GM06990 (cell line): ENCODE data around the gene PCGF5.
"Not testable (repeated sequence)": the region's sequence is repeated elsewhere in the genome, so short reads cannot be mapped to it uniquely, and the experiment has no call there.

Experiments
- DNase-seq: peaks from one replicate; pipeline ENCODE4 v3.0.0-alpha.2; 2011; ENCODE audit not compliant: insufficient read length; ENCODE audit errors: extremely low read depth
- H3K27me3 ChIP-seq: replicated peaks from 2 replicates; pipeline ENCODE4 v1.6.0; 2011; ENCODE audit warnings: low read length; ENCODE audit not compliant: control insufficient read depth, insufficient read depth
- H3K36me3 ChIP-seq: 2 replicates; pipeline ENCODE4 v1.5.1; 2011; ENCODE audit warnings: low read length; ENCODE audit not compliant: control insufficient read depth, insufficient read depth
- H3K4me3 ChIP-seq: replicated peaks from 2 replicates; pipeline ENCODE4 v1.5.1; 2011; ENCODE audit warnings: low read depth, mild to moderate bottlenecking, control low read depth, low read length
- TF ChIP-seq, protein P1 (sequence below): IDR thresholded peaks from 2 replicates; pipeline ENCODE4 v1.5.1; 2011; ENCODE audit warnings: low read length, control low read depth, mild to moderate bottlenecking, inconsistent platforms; ENCODE audit not compliant: insufficient read depth, poor library complexity, severe bottlenecking

The PCGF5 gene

GRCh38 chr10:91319336-91319735 is 98.9 kb downstream of the PCGF5 start:
- DNase-seq = no peak
- H3K27me3 ChIP-seq = no peaks in the 10 kb centered on the region; the same call in 1 of the 2 replicates
- TF ChIP-seq, protein P1, sequence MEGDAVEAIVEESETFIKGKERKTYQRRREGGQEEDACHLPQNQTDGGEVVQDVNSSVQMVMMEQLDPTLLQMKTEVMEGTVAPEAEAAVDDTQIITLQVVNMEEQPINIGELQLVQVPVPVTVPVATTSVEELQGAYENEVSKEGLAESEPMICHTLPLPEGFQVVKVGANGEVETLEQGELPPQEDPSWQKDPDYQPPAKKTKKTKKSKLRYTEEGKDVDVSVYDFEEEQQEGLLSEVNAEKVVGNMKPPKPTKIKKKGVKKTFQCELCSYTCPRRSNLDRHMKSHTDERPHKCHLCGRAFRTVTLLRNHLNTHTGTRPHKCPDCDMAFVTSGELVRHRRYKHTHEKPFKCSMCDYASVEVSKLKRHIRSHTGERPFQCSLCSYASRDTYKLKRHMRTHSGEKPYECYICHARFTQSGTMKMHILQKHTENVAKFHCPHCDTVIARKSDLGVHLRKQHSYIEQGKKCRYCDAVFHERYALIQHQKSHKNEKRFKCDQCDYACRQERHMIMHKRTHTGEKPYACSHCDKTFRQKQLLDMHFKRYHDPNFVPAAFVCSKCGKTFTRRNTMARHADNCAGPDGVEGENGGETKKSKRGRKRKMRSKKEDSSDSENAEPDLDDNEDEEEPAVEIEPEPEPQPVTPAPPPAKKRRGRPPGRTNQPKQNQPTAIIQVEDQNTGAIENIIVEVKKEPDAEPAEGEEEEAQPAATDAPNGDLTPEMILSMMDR = no peak
- no peak overlapping the region for H3K4me3 ChIP-seq
- no peaks in the 10 kb centered on the region for H3K36me3 ChIP-seq

- not testable (repeated sequence) for DNase-seq, H3K36me3 ChIP-seq, H3K4me3 ChIP-seq, H3K27me3 ChIP-seq
Observed at GRCh38 chr10:91323293-91323905, 102.9 kb downstream of the PCGF5 start.

DNA sequence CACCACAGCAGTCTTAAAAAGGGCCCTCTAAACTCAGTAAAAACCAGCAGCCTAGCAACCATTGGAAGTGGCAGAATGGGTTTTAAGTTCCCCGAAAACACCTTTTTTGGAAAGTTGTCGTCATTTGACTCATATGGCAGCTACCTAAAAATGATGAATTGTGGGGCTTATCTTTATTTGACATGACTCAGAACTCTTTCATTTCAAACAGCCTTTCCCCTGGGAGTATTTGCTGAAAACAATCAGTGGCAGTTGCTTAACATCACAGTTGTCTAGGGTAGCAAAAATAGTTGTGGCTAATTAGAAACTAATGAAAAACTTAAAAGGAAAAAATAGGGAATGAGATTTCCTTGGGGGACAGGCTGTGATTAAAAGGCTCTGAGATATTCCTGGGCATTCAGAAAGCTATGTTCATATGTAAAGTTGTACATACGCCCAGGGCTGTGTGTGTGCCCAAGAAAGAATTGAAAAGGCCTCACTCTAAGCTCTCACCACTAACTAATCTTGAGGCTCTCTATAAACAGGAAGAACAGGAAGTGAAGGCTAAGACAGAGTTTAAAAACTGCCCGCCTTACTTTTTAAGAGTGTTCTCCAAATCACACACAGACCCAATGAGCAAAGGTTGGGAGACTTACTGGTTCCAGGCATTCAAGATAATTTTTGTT is 108.0 kb downstream of the PCGF5 start:
- TF ChIP-seq, protein P1 = no peak
- H3K27me3 ChIP-seq = no peaks in the 10 kb centered on the region
- H3K36me3 ChIP-seq = no peaks in the 10 kb centered on the region
- H3K4me3 ChIP-seq = no peak overlapping the region
- no peak for DNase-seq
